ENCODE data around the gene PDCL2. TPM values are rescaled to one million over a fixed set of nuclear protein-coding genes. Genes with fewer than 3 reads are reported as not detected.
A peak's percentile ranks its signal among the peaks of the same experiment; 100 is the strongest.

The PDCL2 gene
- total and polyA plus RNA-seq, 9 of the 15 experiments (the other 6 are each of a cell fraction or from before 2014, with no cell fraction given): 0.62 to 2.5 (median 1.2) TPM

- TF ChIP-seq NUFIP1 (IDR thresholded peaks at IDR 0.05; ENCODE audit: partially characterized antibody) (no peak), ZNF609 (CRISPR knock-in tag; IDR thresholded peaks at IDR 0.05; ENCODE audit: borderline replicate concordance) (no peak), ZFX (CRISPR knock-in tag; IDR thresholded peaks at IDR 0.05) (no peak), LCOR (CRISPR knock-in tag; IDR thresholded peaks at IDR 0.05) (no peak), MEF2A (IDR thresholded peaks at IDR 0.05; ENCODE audit: control insufficient read depth, low read depth, low read length) (no peak), TBP (optimal IDR thresholded peaks at IDR 0.05; ENCODE audit: low read depth, low read length) (peak; percentile 37), NR2C2 (CRISPR knock-in tag; IDR thresholded peaks at IDR 0.05) (no peak), NR2C2 (tag; IDR thresholded peaks at IDR 0.05) (no peak), CBX1 (IDR thresholded peaks at IDR 0.05; ENCODE audit: low read depth) (no peak), ZNF146 (CRISPR knock-in tag; IDR thresholded peaks at IDR 0.05; ENCODE audit: unreplicated experiment) (no peak), RNF2 (IDR thresholded peaks at IDR 0.05) (no peak), CHD2 (IDR thresholded peaks at IDR 0.05; ENCODE audit: low read depth, low read length) (no peak), HNRNPLL (IDR thresholded peaks at IDR 0.05; ENCODE audit: low read depth, low read length, poor library complexity, severe bottlenecking) (peak; percentile 17), ZC3H8 (IDR thresholded peaks at IDR 0.05) (no peak), OTX1 (CRISPR knock-in tag; IDR thresholded peaks at IDR 0.05) (no peak), MED1 (CRISPR knock-in tag; IDR thresholded peaks at IDR 0.05; ENCODE audit: borderline replicate concordance) (no peak), ZNF12 (CRISPR knock-in tag; IDR thresholded peaks at IDR 0.05) (no peak), ZNF398 (CRISPR knock-in tag; IDR thresholded peaks at IDR 0.05) (no peak), SIX5 (IDR thresholded peaks at IDR 0.05; ENCODE audit: borderline replicate concordance in 1 of 2, insufficient read depth in 1 of 2, low read depth in 1 of 2, low read length in 2 of 2) (no peak), LEF1 (IDR thresholded peaks at IDR 0.05) (0 out of 2 replicates have a peak, but pooled peaks have one; percentile 14), CXXC5 (CRISPR knock-in tag; IDR thresholded peaks at IDR 0.05) (0 out of 2 replicates have a peak, but pooled peaks have one; percentile 16)
- TF ChIP-seq, protein P1, sequence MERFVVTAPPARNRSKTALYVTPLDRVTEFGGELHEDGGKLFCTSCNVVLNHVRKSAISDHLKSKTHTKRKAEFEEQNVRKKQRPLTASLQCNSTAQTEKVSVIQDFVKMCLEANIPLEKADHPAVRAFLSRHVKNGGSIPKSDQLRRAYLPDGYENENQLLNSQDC (CRISPR knock-in tag; IDR thresholded peaks at IDR 0.05): no peak
- TF ChIP-seq, protein P2, sequence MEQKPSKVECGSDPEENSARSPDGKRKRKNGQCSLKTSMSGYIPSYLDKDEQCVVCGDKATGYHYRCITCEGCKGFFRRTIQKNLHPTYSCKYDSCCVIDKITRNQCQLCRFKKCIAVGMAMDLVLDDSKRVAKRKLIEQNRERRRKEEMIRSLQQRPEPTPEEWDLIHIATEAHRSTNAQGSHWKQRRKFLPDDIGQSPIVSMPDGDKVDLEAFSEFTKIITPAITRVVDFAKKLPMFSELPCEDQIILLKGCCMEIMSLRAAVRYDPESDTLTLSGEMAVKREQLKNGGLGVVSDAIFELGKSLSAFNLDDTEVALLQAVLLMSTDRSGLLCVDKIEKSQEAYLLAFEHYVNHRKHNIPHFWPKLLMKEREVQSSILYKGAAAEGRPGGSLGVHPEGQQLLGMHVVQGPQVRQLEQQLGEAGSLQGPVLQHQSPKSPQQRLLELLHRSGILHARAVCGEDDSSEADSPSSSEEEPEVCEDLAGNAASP (IDR thresholded peaks at IDR 0.05): no peak
These were observed 43.2 kb upstream of the PDCL2 start (continued) for GRCh38 chr4:55635282-55635681.

Measured in K562 (cell line).